Raji (cell line): ENCODE data around the gene DNAJB6.

ENCODE experiments used
- POLR2A ChIP-seq: IDR thresholded peaks from 2 replicates; pipeline ENCODE4 v1.6.1; 2011; ENCODE audit warnings: low read depth, low read length, control low read depth; ENCODE audit not compliant: insufficient read depth

DNAJB6 gene

DNA sequence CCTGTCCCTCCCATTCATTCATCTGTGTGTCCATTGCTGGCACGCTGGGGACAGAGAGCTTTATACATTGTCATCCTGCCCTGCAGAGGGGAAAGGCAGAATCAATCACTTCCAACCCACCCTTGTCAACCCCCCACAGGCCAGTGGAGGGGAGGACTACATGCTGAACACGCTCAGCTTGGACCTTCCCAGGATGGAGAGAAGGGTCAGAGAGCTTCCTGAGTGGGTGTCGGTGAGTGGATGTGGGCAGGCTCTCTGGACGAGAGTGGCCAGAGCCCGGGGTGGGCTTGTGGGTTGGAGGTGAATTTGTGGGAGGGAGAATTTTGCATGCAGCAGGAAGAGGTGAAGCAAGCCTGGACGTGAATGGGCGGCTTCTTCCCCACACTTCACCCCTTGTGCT is 93.9 kb downstream of the DNAJB6 start:
- TF ChIP-seq POLR2A: no peak

DNA sequence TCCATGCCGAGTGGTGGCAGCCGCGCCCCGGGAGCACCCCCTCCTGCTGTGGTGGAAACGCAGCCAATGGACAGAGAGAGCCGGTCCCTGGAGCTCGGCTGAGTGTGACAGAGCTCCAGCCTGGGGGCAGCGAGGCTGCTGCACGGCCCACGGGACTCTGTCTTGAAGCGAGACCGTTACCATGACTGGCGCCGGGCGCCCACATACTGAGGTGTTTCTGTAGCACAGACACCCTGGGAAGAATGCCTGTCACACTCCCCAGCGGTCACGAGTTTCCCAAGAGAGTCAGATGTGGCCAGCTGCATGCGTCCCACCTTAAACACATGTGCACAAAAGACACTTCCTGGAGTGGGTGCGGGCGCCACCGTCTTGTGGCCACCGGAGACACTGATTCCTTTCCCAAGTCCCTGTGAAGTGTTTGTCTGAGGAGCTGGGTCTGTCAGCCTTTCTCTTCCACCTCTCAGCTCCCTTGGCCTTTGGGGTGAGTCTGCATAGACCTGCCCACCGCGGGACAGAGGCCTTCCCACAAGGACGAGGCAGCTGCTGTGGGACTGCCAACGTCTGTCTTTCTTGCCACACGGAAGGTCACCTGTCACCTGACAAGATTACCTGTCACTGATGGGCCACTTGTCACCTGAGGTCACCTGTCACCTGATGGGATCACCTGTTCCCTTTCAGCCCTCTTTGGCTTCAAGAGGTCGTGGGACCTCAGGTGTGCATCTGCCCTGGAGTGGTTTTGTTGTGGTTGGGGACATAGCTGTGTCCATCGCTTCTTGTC is 94.6 kb downstream of the DNAJB6 start:
- TF ChIP-seq POLR2A: no peak

DNA sequence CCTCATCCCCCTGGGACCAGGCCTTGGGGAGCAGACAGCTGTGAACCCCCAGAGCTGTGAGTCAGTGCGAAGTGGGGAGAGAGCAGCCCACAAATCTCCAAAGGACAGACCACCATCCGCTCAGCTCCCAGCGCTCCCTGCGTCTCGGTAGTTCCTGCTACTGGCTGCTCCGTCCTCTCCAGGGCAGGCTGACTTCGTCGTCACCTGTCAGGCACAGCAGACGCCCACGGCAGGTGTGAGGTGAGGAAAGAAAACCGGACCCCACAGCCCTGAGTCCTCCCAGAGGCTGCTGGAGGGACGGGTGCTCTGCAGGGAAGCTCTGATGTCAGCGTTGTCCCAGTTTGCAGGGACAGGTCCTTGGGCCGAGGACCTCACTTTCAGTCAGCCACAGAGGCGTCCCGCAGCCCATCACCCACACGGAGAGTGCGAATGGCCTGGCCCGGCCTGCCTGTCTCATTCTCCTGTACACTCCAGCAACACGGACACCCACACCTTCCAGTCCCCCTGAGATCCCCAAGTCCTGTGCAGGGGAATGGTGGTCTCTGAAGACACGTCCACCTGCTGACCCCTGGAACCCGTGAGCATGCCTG is 95.2 kb downstream of the DNAJB6 start:
- TF ChIP-seq POLR2A: no peak

DNA sequence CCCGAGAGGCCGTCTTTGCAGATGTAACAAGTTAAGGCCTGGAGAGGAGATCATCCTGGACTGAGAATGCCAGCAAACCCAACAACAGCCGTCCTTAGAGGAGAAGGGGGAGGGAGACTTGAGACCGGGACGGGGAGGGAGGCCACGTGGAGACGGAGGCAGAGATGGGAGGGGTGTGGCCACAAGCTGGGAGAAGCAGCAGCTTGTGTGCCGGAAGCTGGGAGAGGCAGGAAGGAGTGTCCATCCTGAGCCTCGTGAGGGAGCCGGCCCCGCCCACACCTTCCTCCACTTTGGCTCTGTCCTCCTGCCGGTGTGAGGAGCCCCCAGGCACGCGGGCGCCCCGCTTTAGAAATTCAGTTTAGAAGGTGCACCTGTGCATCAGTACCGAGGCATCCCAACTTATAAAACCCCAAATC is 95.7 kb downstream of the DNAJB6 start:
- TF ChIP-seq POLR2A: no peak

DNA sequence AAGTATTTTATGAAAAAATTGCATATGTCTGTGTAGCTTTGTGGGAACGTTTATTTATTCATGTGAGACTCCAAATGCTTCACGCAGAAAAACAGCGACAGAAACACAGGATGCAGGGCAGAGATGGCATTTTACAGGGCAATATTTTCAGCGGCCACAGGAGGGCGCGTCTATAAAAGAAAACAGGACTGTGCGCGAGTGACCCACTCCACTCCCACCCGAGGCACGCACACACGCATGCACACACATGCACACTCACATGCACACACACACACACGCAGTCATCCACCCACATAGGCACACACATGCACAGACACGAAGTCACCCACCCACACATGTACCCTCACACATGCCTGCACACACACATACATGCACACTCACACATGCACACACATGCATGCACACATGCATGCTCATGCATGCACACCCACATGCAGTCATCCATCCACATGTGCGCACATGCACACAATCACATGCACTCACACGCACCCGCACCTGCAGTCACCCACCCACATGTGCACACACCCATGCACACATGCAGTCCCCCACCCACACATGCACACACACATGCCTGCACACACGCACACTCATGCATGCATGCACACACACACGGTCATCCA is 96.3 kb downstream of the DNAJB6 start:
- TF ChIP-seq POLR2A: no peak

DNA sequence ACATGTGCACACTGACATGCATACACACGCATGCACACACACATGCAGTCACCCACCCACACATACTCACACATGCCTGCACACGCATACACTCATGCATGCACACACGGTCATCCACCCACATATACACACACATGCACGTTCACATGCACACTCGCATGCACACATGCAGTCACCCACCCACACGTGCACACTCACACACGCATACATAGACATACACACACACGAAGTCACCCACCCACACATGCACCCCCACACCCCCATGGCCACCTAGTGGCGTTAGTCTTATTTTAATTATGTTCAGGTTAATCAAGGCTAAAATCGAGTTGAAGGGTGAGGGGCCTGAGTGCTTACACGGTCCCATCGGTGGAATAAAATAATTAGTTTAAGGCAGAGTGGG is 96.8 kb downstream of the DNAJB6 start:
- TF ChIP-seq POLR2A: no peak

DNA sequence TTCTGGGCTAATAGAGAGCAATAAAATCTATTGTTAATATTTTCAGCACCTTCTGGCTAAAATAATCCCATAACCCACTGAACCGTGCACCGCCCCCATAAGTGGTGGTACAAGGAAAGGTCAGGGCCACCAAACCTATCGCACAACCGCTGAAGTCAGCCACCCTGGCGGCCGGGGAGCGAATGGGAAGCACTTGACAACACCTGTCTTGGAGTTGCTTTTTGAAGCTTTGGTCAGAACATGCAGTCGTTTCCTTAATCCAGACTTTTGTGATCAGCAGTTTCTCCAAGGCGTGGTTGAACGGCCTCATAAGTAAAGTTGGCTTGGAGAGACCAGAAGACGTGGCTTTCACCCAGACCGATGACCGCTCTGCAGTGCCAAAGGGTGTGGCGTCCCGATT is 97.4 kb downstream of the DNAJB6 start:
- TF ChIP-seq POLR2A: no peak

DNA sequence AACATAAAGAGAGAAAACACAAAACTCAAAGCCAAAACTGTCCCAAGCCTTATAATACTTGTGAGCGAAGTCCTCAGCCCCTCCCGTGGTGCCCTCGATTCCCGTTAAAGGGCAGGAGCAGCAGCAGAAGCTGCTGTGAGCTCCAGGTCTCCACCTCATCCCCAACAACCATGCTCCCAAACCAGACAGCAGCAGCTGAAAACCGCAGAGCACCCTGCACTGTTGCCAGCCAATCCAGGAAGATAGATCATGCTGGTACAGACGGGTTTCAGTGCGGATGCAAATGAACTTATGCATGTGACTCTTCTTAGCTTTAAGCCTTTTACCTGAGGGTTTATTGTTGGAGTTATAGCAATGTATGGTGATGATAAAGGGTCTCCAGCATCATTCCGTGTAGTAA is 97.9 kb downstream of the DNAJB6 start:
- TF ChIP-seq POLR2A: no peak

DNA sequence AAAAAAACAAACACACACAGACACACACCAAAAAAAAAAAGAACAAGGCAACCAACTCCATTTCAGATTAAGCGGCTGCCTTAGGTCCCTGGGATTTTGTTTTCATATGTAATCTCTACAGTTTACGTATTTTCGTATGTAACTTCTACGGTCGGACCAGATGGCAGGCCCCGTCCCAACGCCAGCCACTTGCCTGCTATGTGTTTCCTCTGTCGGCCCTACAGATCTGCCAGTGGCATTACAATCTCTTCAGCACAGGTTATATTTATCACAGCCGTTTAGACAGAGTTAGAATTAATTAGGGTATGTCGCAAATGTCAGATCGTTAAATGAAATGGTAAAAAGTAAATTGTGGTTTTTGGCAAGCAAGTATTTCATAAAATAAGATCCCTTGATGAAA is 99.3 kb downstream of the DNAJB6 start:
- no peak for TF ChIP-seq POLR2A

DNA sequence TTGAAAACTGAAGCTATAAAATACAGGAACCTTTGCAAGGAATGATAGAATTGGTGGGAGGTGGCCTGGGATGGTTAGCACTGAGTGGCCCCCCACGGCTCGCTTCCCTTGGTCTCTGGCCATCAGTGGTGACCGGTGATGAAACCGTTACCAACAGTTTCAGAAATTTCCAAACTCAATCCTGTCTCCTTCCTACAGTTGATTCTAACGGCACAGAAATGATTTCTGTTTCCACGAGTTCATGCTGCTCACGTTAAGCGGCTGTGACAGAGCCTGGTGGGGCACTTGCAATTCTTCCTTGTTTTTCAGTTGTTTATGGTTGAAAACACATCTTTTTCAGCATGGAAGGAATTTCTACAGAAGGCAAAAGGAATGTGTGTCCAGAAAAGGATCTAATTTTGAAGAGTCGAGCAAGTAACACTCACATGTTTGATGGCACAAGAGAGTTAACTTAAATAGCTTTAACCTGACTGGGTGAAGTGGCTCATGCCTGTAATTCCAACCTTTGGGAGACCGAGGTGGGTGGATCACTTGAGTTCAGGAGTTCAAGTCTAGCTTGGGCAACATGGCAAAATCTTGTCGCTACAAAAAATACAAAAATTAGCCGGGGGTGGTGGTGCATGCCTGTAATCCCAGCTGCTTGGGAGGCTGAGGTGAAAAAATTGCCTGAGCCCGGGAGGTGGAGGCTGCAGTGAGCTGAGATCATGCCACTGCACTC is 100.1 kb downstream of the DNAJB6 start:
- TF ChIP-seq POLR2A: no peak

DNA sequence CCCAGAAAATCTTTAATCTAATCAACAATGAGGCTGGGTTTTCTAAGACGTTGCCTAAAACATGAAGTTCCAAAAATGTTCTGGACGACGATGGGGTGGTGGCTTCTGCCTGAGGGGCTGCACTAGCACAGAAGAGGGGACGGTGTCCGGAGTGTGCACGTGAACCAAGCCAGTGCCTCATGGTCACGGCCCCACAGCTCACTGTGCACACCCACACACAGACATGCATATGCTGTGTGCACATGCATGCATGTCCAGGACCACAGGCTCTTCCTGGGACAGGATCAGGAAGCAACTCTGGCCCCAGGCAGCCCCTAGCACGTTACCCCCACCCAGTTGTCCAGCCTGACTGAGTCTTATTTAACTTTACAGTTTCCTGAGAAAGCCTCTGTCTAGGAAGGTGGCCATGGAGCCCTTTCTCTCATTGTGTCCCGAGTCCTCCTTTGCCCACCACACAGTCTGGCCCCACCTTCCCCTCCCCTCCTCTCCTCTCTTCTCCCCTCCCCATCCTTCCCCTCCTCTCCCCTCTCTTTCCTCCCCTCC is 100.8 kb downstream of the DNAJB6 start:
- TF ChIP-seq POLR2A: no peak

DNA sequence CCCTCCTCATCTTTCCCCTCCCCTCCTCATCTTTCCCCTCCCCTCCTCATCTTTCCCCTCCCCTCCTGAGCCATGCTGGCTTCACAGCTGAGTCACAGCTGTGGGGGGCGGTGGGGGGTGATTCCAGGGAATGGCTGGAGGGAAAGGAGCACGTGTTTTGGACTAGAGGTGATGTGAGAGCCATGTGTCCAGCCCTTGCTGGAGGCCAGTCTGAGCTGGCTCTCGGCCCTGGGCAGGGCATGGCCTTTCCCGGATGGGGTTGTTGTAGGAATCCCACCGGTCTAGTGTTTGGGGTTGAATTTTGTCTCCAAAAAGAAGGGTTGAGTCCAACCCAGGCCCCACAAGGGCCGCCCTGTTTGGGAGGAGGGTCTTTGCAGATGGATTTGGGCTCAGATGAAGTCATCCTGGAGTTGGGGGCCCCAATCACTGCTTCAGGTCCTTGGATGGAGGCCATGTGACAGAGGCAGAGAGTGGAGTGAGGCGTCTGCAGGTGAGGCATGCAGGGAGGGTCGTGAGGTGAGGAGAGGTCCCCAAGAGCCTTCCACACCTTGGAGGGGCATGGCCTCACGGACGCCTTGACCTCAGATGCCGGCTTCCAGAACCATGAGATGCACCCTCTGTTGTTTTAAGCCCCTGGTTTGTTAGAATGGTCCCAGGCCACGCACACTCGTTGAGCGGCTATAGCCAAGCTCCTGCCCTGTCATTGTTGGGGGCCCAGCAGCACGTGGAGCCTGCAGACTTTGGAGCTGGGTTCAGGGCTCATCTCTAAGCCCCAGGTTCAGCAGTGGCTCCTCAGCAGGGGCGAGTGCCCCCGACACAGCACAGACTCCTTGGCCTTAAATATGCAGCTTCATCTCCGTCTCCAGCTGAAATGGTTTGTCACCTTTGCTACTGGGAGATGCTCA is 101.6 kb downstream of the DNAJB6 start:
- TF ChIP-seq POLR2A: no peak

DNA sequence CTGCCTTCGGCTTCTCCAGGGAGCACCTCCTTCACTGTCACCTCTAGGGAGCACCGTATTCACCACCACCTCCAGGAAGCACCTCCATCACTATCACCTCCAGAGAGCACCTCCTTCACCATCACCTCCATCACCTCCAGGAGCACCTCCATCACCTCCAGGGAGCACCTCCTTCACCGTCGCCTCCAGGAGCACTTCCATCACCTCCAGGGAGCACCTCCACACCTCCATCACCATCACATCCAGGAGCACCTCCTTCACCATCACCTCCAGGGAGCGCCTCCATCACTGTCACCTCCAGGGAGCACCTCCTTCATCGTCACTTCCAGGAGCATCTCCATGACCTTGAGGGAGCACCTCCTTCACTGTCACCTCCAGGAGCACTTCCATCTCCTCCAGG is 102.3 kb downstream of the DNAJB6 start:
- no peak for TF ChIP-seq POLR2A

DNA sequence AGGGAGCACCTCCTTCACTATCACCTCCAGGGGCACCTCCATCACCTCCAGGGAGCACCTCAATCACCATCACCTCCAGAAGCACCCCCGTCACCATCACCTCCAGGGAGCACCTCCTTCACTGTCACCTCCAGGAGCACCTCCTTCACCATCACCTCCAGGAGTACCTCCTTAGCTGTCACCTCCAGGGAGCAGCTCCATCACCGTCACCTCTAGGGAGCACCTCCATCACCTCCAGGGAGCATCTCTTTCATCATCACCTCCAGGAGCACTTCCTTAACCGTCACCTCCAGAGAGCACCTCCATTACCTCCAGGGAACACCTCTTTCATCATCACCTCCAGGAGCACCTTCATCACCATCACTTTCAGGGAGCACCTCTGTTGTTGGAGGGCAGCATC is 103.0 kb downstream of the DNAJB6 start:
- no peak for TF ChIP-seq POLR2A
